Measurements from ENCODE around the gene ADARB2.

ADARB2 gene

GRCh38 chr10:1504286-1504685, 233.0 kb downstream of the ADARB2 start:
- DNase-seq (ENCODE audit: insufficient read length, low spot score) (no peak), FAIRE-seq (no peak)

GRCh38 chr10:1502451-1502850, 234.9 kb downstream of the ADARB2 start:
- TF ChIP-seq POLR2A (IDR thresholded peaks at IDR 0.05; ENCODE audit: low read depth, low read length) (no peak), POLR2AphosphoS5 (IDR thresholded peaks at IDR 0.05; ENCODE audit: low read depth, low read length) (no peak), PAX5 (IDR thresholded peaks at IDR 0.05; ENCODE audit: insufficient read depth, low read length, severe bottlenecking) (no peak), SPI1 (IDR thresholded peaks at IDR 0.05; ENCODE audit: low read depth, low read length) (no peak), POU2F2 (IDR thresholded peaks at IDR 0.05; ENCODE audit: low read depth, low read length) (no peak)
- DNase-seq (ENCODE audit: insufficient read length, low spot score) (no peak), FAIRE-seq (no peak)

More at GRCh38 chr10:1504286-1504685, 233.0 kb downstream of the ADARB2 start:
- TF ChIP-seq POU2F2 (IDR thresholded peaks at IDR 0.05; ENCODE audit: low read depth, low read length) (no peak), POLR2A (IDR thresholded peaks at IDR 0.05; ENCODE audit: low read depth, low read length) (no peak), SPI1 (IDR thresholded peaks at IDR 0.05; ENCODE audit: low read depth, low read length) (no peak), PAX5 (IDR thresholded peaks at IDR 0.05; ENCODE audit: insufficient read depth, low read length, severe bottlenecking) (no peak), POLR2AphosphoS5 (IDR thresholded peaks at IDR 0.05; ENCODE audit: low read depth, low read length) (no peak), TAF1 (IDR thresholded peaks at IDR 0.05; ENCODE audit: low read depth, low read length) (no peak)

DNA sequence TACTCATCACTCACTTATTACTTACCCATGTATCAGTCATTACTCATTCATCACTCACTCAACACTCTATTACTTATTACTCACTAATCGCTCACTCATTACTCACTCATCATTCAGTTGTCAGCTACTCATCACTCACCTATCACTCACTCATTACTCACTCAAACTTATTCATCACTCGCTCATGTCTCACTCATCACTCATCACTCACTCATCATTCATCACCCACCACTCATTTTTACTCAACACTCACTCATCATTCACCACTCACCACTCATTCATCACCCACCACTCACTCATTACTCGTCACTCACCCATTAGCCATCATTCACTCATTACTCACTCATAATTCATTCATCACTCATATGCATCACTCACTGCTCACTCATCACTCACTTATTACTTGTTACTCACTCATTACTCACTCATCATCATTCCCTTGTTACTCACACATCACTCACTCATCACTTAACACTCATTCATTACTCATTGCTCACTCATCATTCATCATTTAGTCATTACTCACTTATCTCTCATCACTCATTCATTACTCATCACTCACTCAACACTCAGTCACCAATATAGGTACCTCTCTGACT, 237.9 kb downstream of the ADARB2 start:
- DNase-seq (ENCODE audit: insufficient read length, low spot score) (no peak), FAIRE-seq (no peak)
- no peak for TF ChIP-seq PAX5 (IDR thresholded peaks at IDR 0.05; ENCODE audit: insufficient read depth, low read length, severe bottlenecking)
- TF ChIP-seq POLR2A (IDR thresholded peaks at IDR 0.05; ENCODE audit: low read depth, low read length): no peak
- TF ChIP-seq POLR2AphosphoS5 (IDR thresholded peaks at IDR 0.05; ENCODE audit: low read depth, low read length): no peak
- no peak for TF ChIP-seq TAF1 (IDR thresholded peaks at IDR 0.05; ENCODE audit: low read depth, low read length)
- no peak for TF ChIP-seq POU2F2 (IDR thresholded peaks at IDR 0.05; ENCODE audit: low read depth, low read length)
- TF ChIP-seq SPI1 (IDR thresholded peaks at IDR 0.05; ENCODE audit: low read depth, low read length): no peak

GRCh38 chr10:1498746-1499358, 238.5 kb downstream of the ADARB2 start:
- FAIRE-seq: peak; percentile 41
- no peak for DNase-seq (ENCODE audit: insufficient read length, low spot score)

DNA sequence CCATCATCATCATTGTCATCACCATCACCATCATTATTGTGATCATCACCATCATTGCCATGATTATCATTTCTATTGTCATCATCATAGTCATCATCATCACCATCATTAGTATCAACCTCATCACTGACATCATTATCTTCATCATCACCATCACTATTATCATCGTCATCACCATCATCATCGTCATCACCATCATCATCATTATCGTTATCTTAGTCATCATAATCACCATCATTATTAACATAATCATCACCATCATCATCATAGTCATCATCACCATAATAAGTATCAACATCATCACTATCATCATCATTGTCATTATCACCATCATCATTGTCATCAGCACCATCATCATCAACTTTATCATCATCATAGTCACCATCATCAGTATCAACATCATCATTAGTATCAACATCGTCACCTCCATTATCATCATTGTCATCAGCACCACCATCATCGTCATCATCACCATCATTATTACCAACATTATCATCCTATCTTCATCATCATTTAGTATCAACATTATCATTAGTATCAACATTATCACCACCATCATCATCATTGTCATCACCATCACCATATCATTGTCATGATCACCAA, 241.3 kb downstream of the ADARB2 start:
- FAIRE-seq (peak; percentile 85), DNase-seq (ENCODE audit: insufficient read length, low spot score) (no peak)
- no peak for TF ChIP-seq SPI1 (IDR thresholded peaks at IDR 0.05; ENCODE audit: low read depth, low read length)
- TF ChIP-seq TAF1 (IDR thresholded peaks at IDR 0.05; ENCODE audit: low read depth, low read length): no peak
- TF ChIP-seq POU2F2 (IDR thresholded peaks at IDR 0.05; ENCODE audit: low read depth, low read length): no peak
- no peak for TF ChIP-seq POLR2AphosphoS5 (IDR thresholded peaks at IDR 0.05; ENCODE audit: low read depth, low read length)
- no peak for TF ChIP-seq POLR2A (IDR thresholded peaks at IDR 0.05; ENCODE audit: low read depth, low read length)
- TF ChIP-seq PAX5 (IDR thresholded peaks at IDR 0.05; ENCODE audit: insufficient read depth, low read length, severe bottlenecking): no peak

More at GRCh38 chr10:1498746-1499358, 238.5 kb downstream of the ADARB2 start:
- no peak for TF ChIP-seq POU2F2 (IDR thresholded peaks at IDR 0.05; ENCODE audit: low read depth, low read length)
- TF ChIP-seq SPI1 (IDR thresholded peaks at IDR 0.05; ENCODE audit: low read depth, low read length): no peak
- no peak for TF ChIP-seq POLR2A (IDR thresholded peaks at IDR 0.05; ENCODE audit: low read depth, low read length)
- no peak for TF ChIP-seq TAF1 (IDR thresholded peaks at IDR 0.05; ENCODE audit: low read depth, low read length)

- FAIRE-seq: no peak
- TF ChIP-seq PAX5 (IDR thresholded peaks at IDR 0.05; ENCODE audit: insufficient read depth, low read length, severe bottlenecking) (no peak), POLR2AphosphoS5 (IDR thresholded peaks at IDR 0.05; ENCODE audit: low read depth, low read length) (no peak)
- no peak for DNase-seq (ENCODE audit: insufficient read length, low spot score)
These were observed 244.7 kb downstream of the ADARB2 start for GRCh38 chr10:1492641-1493040.

DNA sequence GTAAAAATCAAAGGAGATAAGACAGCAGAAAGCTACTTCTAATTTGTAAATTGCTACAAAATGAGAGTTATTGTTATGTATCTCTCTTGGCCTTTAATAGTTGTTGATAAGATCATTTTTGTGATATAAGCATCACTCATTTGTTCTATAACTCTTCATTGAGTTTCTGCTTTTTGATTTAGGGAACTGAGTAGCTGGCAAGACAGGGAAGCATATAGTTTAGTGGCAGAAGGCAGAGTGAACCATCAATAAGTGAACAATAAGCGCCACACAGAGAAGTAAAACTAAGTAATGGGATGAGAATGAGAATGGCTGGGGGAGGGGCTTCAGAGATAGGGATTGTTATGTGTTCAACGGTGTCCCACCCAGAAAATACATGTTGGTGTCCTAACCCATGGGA, 245.4 kb downstream of the ADARB2 start:
- no peak for FAIRE-seq
- no peak for TF ChIP-seq PAX5 (IDR thresholded peaks at IDR 0.05; ENCODE audit: insufficient read depth, low read length, severe bottlenecking)
- no peak for TF ChIP-seq POLR2A (IDR thresholded peaks at IDR 0.05; ENCODE audit: low read depth, low read length)
- TF ChIP-seq SPI1 (IDR thresholded peaks at IDR 0.05; ENCODE audit: low read depth, low read length): 0 out of 2 replicates have a peak, but pooled peaks have one; percentile 1
- no peak for TF ChIP-seq TAF1 (IDR thresholded peaks at IDR 0.05; ENCODE audit: low read depth, low read length)
- no peak for DNase-seq (ENCODE audit: insufficient read length, low spot score)

- DNase-seq (ENCODE audit: insufficient read length, low spot score): no peak
- TF ChIP-seq POLR2AphosphoS5 (IDR thresholded peaks at IDR 0.05; ENCODE audit: low read depth, low read length) (no peak), SPI1 (IDR thresholded peaks at IDR 0.05; ENCODE audit: low read depth, low read length) (no peak), POU2F2 (IDR thresholded peaks at IDR 0.05; ENCODE audit: low read depth, low read length) (no peak), PAX5 (IDR thresholded peaks at IDR 0.05; ENCODE audit: insufficient read depth, low read length, severe bottlenecking) (no peak), TAF1 (IDR thresholded peaks at IDR 0.05; ENCODE audit: low read depth, low read length) (no peak), POLR2A (IDR thresholded peaks at IDR 0.05; ENCODE audit: low read depth, low read length) (no peak)
- FAIRE-seq: peak; percentile 72
These were observed 247.5 kb downstream of the ADARB2 start for GRCh38 chr10:1489801-1490200.

DNA sequence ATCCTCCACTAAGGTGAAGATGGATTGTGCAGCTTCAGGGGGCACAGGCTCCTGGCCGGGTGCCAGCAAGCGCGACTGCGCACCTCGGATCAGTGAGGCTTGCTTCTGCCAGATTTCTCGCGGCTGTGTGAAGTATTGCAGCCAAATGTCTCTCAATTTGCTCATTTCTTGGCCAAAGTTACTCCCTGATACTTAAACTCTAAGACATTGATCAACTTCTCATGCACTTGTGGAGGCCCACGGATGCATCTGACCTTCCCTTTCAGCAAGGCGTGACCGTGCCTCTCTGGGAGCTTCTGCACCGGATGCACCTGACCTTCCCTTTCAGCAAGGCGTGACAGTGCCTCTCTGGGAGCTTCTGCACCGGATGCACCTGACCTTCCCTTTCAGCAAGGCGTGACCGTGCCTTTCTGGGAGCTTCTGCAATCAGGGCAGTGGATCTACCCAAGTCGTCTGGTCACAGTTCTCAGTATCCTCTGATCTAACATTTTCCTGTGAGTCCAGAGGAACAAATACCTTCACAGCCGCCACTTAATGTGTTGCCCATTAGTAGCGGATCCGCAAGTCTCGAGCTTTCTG, 248.3 kb downstream of the ADARB2 start:
- TF ChIP-seq POLR2AphosphoS5 (IDR thresholded peaks at IDR 0.05; ENCODE audit: low read depth, low read length) (peak; percentile 65; the same call in 1 of the 2 replicates), PAX5 (IDR thresholded peaks at IDR 0.05; ENCODE audit: insufficient read depth, low read length, severe bottlenecking) (peak; percentile 71), POU2F2 (IDR thresholded peaks at IDR 0.05; ENCODE audit: low read depth, low read length) (peak; percentile 71; the same call in 1 of the 2 replicates), SPI1 (IDR thresholded peaks at IDR 0.05; ENCODE audit: low read depth, low read length) (no peak; the same call in 1 of the 2 replicates), TAF1 (IDR thresholded peaks at IDR 0.05; ENCODE audit: low read depth, low read length) (no peak), POLR2A (IDR thresholded peaks at IDR 0.05; ENCODE audit: low read depth, low read length) (peak; percentile 52; the same call in 1 of the 2 replicates)
- FAIRE-seq (peak; percentile 100), DNase-seq (ENCODE audit: insufficient read length, low spot score) (peak; percentile 44)
